Measurements from ENCODE around the gene TMEM107.

Gene TMEM107

DNA sequence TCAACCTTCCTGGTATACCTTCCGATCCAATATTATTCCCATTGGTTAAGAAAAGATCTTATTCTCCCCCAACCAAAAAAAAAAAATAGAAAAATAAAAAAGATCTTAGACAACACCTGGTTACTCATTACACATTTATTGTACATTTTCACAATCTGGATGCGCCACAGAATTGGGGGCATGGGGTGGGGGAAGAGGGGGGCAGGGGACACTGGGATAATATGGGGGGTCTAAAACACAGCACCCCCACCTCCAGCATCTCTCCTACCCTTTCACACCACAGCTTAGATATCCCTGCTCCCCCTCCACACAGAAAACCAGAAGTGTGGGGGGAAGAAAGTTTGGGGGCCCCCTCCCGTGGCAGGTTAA, 17.2 kb downstream of the TMEM107 start:
- Histone ChIP-seq H3K4me3 (ENCODE audit: insufficient read length, low read depth) (no peak overlapping the region), H3K9ac (ENCODE audit: insufficient read length, low read depth) (no peak overlapping the region), H3K27me3 (ENCODE audit: insufficient read depth, insufficient read length) (no peaks in the 10 kb centered on the region), H3K9me3 (ENCODE audit: insufficient read depth, low read length) (no peaks in the 10 kb centered on the region), H3K4me1 (ENCODE audit: insufficient read depth, insufficient read length) (peaks cover 14% of the 10 kb centered on the region), H3K36me3 (ENCODE audit: insufficient read depth, insufficient read length, low read length) (peaks cover 27% of the 10 kb centered on the region)
- TF ChIP-seq ZNF274 (IDR thresholded peaks at IDR 0.05; ENCODE audit: low read depth, low read length) (no peak), SUZ12 (IDR thresholded peaks at IDR 0.05; ENCODE audit: extremely low read depth, insufficient read depth, insufficient read length) (no peak), YY1 (IDR thresholded peaks at IDR 0.05; ENCODE audit: insufficient read depth, insufficient read length) (no peak)
- no peak for DNase-seq (ENCODE audit: low read depth, low spot score)

DNA sequence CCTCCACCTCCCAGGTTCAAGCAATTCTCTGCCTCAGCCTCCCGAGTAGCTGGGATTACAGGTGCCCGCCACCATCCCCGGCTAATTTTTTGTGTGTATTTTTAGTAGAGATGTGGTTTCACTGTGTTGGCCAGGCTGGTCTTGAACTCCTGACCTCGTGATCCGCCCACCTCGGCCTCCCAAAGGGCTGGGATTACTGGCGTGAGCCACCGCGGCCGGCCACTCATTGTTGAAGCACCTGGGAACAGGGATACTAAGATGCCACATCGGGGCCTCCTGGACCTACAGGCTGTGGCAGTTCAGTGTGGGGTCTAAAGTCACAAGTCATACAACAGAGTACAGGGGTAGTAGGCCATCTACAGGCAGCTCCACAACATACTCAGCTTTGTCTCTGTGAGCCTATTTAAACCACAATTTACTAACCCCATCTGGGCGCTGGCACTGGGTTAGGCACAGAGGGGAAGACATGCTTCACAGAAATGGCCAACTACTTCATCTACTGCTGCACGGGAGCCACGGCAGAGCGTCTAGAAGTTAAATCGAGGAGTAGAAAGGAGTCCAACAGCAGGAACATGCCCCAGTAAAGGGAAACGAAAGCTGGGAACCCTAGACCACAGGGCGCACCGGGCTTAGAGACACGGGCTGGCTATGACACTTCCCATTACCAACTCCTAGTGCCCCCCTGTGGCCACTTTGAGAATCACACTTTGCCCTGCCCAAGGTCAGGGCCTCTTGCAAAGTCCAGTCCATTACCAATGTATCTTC, 17.7 kb downstream of the TMEM107 start:
- Histone ChIP-seq H3K4me1 (ENCODE audit: insufficient read depth, insufficient read length) (peaks cover 12% of the 10 kb centered on the region), H3K27me3 (ENCODE audit: insufficient read depth, insufficient read length) (no peaks in the 10 kb centered on the region), H3K9me3 (ENCODE audit: insufficient read depth, low read length) (no peaks in the 10 kb centered on the region), H3K9ac (ENCODE audit: insufficient read length, low read depth) (no peak overlapping the region), H3K36me3 (ENCODE audit: insufficient read depth, insufficient read length, low read length) (peaks cover 27% of the 10 kb centered on the region), H3K4me3 (ENCODE audit: insufficient read length, low read depth) (no peak overlapping the region)
- DNase-seq (ENCODE audit: low read depth, low spot score): no peak
- TF ChIP-seq SUZ12 (IDR thresholded peaks at IDR 0.05; ENCODE audit: extremely low read depth, insufficient read depth, insufficient read length): no peak

DNA sequence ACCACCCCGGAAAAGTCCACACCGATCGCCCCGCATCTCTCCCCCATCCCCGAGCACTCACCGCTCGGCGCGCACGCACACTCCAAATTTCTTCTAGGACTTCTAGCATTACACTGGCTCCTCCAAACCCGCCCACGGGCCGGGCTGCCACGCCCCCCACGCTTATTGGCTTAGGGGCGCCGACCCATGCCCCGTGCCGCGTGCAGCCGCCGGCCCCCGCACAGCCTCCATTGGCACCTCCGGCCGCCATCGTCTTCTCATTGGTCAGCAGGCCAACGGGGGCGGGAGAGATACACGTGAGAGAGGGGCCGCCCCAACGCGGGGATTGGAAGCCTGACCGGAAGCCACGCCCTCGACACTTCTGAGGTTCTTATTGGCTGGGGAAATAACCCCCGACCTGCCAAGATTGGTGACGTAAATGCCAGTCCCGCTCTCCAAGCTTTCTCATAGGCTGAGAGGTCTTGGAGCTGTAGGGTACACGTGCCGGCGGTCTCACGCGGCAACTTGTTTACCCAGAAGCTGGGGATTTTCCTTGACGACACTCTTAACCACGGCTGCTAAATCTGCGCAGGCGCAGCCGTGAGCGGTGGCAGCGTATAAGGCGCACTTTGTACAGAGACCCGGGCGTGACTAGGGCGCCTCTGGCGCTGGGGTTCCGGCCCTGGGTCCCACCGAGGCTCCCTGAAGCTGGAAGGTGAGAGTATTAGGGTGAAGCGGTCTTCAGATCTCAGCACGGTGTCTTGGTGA, 19.8 kb downstream of the TMEM107 start:
- peak overlapping the region; percentile 85 for H3K9ac ChIP-seq (ENCODE audit: insufficient read length, low read depth)
- H3K36me3 ChIP-seq (ENCODE audit: insufficient read depth, insufficient read length, low read length): peaks cover 21% of the 10 kb centered on the region
- no peaks in the 10 kb centered on the region for H3K27me3 ChIP-seq (ENCODE audit: insufficient read depth, insufficient read length)
- peak overlapping the region; percentile 74 for H3K4me3 ChIP-seq (ENCODE audit: insufficient read length, low read depth)
- DNase-seq (ENCODE audit: low read depth, low spot score): peak; percentile 99
- TF ChIP-seq YY1 (IDR thresholded peaks at IDR 0.05; ENCODE audit: insufficient read depth, insufficient read length): no peak
- TF ChIP-seq SUZ12 (IDR thresholded peaks at IDR 0.05; ENCODE audit: extremely low read depth, insufficient read depth, insufficient read length): no peak
- no peak for TF ChIP-seq ZNF274 (IDR thresholded peaks at IDR 0.05; ENCODE audit: low read depth, low read length)
- peaks cover 14% of the 10 kb centered on the region for H3K4me1 ChIP-seq (ENCODE audit: insufficient read depth, insufficient read length)
- no peaks in the 10 kb centered on the region for H3K9me3 ChIP-seq (ENCODE audit: insufficient read depth, low read length)

- H3K9me3 ChIP-seq (ENCODE audit: insufficient read depth, low read length): no peaks in the 10 kb centered on the region
- no peaks in the 10 kb centered on the region for H3K27me3 ChIP-seq (ENCODE audit: insufficient read depth, insufficient read length)
- H3K4me1 ChIP-seq (ENCODE audit: insufficient read depth, insufficient read length): peaks cover 11% of the 10 kb centered on the region
- no peak for DNase-seq (ENCODE audit: low read depth, low spot score)
- peak overlapping the region; percentile 66 for H3K9ac ChIP-seq (ENCODE audit: insufficient read length, low read depth)
- TF ChIP-seq YY1 (IDR thresholded peaks at IDR 0.05; ENCODE audit: insufficient read depth, insufficient read length): no peak
- H3K36me3 ChIP-seq (ENCODE audit: insufficient read depth, insufficient read length, low read length): peaks cover 16% of the 10 kb centered on the region
- peak overlapping the region; percentile 74 for H3K4me3 ChIP-seq (ENCODE audit: insufficient read length, low read depth)
These were observed 20.3 kb downstream of the TMEM107 start for GRCh38 chr17:8155996-8156245.

DNA sequence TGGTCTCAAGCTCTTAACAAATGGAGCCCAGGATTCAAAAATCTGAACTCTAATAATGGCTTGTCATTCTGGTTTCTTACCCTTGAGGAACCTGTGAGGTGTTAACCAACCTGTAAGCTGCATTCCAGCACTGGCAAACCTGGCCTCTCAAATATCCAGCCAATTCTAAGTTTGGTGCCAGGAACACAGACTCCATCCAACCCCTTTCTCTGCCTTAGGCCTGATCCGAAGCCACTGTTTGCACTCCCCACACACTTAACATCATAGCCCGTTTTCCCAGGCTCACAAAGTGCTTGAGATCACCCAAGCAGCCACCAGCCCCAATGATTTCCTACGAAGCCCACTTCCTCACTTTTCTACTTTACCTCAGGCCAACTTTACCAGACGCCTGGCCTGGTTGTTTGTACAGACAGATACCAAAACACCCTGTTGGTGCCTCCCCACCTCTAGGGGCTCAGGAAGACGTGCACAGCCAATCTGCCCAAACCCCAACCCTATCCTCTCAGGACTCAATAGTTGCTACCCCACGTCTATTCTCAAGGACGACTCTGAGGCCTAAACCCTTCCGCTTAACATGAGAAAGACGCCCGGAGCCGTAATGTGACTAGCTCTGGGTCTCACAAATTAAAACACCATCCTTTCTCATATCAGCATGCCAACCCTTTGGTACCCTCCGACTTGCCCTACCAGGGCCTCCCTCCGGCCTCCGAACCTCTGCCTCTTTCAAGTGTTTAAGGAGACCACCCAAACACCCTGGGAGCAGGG, 20.8 kb downstream of the TMEM107 start:
- Histone ChIP-seq H3K4me1 (ENCODE audit: insufficient read depth, insufficient read length) (peaks cover 9% of the 10 kb centered on the region), H3K9me3 (ENCODE audit: insufficient read depth, low read length) (no peaks in the 10 kb centered on the region), H3K4me3 (ENCODE audit: insufficient read length, low read depth) (peak overlapping the region; percentile 74), H3K9ac (ENCODE audit: insufficient read length, low read depth) (peak overlapping the region; percentile 66), H3K27me3 (ENCODE audit: insufficient read depth, insufficient read length) (no peaks in the 10 kb centered on the region), H3K36me3 (ENCODE audit: insufficient read depth, insufficient read length, low read length) (peaks cover 14% of the 10 kb centered on the region)
- DNase-seq (ENCODE audit: low read depth, low spot score): no peak
- TF ChIP-seq YY1 (IDR thresholded peaks at IDR 0.05; ENCODE audit: insufficient read depth, insufficient read length) (no peak), ZNF274 (IDR thresholded peaks at IDR 0.05; ENCODE audit: low read depth, low read length) (no peak), SUZ12 (IDR thresholded peaks at IDR 0.05; ENCODE audit: extremely low read depth, insufficient read depth, insufficient read length) (no peak)

GRCh38 chr17:8154608-8155155, 21.5 kb downstream of the TMEM107 start:
- Histone ChIP-seq H3K36me3 (ENCODE audit: insufficient read depth, insufficient read length, low read length) (peaks cover 16% of the 10 kb centered on the region), H3K9ac (ENCODE audit: insufficient read length, low read depth) (peak overlapping the region; percentile 53), H3K4me3 (ENCODE audit: insufficient read length, low read depth) (peak overlapping the region; percentile 74), H3K27me3 (ENCODE audit: insufficient read depth, insufficient read length) (no peaks in the 10 kb centered on the region), H3K9me3 (ENCODE audit: insufficient read depth, low read length) (no peaks in the 10 kb centered on the region), H3K4me1 (ENCODE audit: insufficient read depth, insufficient read length) (peaks cover 9% of the 10 kb centered on the region)
- DNase-seq (ENCODE audit: low read depth, low spot score): no peak
- no peak for TF ChIP-seq SUZ12 (IDR thresholded peaks at IDR 0.05; ENCODE audit: extremely low read depth, insufficient read depth, insufficient read length)
- no peak for TF ChIP-seq YY1 (IDR thresholded peaks at IDR 0.05; ENCODE audit: insufficient read depth, insufficient read length)
- TF ChIP-seq ZNF274 (IDR thresholded peaks at IDR 0.05; ENCODE audit: low read depth, low read length): no peak

Data from NT2/D1 (cell line).